T47D (cell line): ENCODE data around the gene DIPK1B.

Source experiments
- DNase-seq, 2 experiments: peaks; one replicate each; pipeline versions ENCODE4 v3.0.0 to v3.0.0-alpha.2; 2011 to 2012; ENCODE audit warnings: low read depth in 1 of 2, low spot score in 1 of 2
- JUND ChIP-seq: IDR thresholded peaks from 2 replicates; pipeline ENCODE4 v1.6.1; 2012; ENCODE audit warnings: low read depth
- in situ Hi-C: cut with HindIII; loops from 2 replicates; pipeline ENCODE4 v1.10.0; 2016; ENCODE audit warnings: low sequenced_read_pairs, low pct_unique_long_range_greater_than_20kb

DIPK1B gene

GRCh38 chr9:136735812-136736480 lies 23.6 kb downstream of the DIPK1B start:
- in situ Hi-C loops = no loop called here
- no peak for TF ChIP-seq JUND
- no peak for DNase-seq

DNA sequence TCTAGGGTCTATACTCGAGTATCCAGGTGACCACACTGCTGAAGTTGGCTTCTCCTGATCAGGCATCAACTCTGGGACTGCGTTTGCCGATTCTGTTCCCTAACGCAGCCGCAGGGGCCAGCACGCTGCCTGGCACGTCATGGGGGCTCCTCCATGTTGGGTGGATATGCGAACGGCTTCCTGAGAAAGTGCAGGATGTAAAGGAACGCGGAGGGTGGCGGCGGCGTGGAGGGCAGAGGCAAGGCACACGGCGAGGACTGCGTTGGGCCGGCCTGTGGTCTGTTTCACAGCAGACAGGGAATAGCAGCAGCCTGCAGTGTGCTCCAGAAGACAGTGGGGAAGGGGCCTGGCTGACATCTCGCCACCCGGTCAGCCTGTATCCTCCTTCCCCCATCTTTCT lies 26.6 kb downstream of the DIPK1B start:
- no peak for DNase-seq
- in situ Hi-C loops = no loop called here
- no peak for TF ChIP-seq JUND

DNA sequence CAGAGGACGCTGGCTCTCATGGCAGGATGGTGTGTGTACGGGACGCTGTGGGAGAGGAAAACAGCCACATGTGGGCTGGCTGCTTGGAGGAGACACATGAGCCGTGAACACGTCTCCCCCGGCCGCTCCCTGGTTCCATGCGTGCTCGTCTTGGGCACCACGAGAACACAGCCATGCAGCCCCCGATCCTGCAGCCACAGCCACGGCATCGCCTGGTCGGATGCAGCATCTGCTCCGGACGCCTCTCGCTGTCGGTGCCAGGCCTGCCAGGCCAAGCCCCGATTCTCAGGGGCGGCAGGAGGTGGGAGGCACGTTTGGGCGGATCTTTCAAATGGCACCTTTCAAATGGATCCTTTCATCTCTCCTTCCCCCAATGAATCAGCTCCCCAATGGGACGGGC lies 27.1 kb downstream of the DIPK1B start:
- no peak for DNase-seq
- in situ Hi-C loops = no loop called here
- TF ChIP-seq JUND = no peak

DNA sequence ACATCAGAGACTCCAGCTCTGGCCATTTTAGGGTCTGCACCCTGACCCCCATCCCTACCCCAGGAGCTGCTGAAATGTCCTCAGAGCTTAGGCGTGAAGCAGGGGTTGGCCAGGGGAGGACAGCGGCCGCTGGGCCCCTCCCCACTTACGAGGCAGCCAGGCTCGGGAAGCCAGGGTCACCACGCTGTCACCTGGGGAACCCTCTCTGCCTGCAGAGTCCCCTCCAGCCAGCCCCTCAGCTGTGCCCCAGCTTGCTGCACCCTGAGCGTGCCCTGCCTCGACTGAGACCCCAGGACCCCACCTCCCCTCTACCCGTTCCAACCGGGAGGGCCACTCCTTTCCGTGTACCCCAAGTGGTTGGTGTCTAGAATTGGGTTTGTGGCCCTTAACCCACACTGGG lies 27.7 kb downstream of the DIPK1B start:
- no peak for DNase-seq
- TF ChIP-seq JUND = no peak
- in situ Hi-C loops = no loop called here

- in situ Hi-C loops = no loop called here
- TF ChIP-seq JUND = no peak
- no peak for DNase-seq
These were observed 28.1 kb downstream of the DIPK1B start for GRCh38 chr9:136740491-136740890.

DNA sequence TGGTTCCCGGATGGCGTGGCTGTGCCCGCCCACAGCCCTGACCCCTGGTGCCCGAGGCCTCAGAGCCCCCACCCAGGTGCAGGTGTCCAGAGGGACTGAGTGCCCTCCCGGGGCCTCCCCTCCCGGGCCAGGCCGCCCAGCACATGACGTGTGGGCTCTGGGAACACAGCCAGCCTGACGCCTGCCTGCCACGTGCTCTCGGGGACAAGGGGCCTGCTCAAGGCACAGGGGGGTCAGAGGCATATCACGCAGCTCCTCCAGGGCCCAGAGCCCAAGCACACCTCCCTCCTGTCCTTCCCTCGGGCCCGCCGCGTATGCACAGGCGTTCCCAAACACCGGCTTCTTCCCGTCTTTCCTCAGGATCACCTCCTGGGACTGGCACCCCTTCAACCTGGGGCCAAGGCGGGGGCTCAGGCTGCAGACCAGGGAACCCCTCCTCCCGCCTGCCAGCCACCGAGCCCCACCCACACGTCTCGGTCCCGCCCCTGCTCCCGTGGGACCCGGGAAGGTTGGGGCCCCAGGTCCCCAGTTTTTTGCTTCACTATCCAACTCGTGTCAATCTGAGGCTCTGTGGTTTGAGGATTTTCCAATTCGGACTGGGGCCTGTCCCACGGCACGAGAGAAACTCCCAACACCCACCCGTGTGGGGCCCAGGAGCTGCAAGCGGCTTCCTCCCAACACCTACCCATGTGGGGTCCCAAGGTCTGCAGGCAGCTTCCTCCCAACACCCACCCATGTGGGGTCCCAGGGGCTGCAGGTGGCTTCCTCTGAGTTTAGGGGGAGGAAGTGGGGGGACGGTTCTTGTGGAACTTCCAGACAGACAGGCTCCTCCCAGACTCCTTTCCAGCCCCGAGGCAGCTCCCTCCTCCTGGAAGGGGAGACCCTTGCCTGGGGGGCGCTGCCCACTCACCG lies 28.9 kb downstream of the DIPK1B start:
- DNase-seq = no peak
- no peak for TF ChIP-seq JUND
- in situ Hi-C loops = no loop called here

DNA sequence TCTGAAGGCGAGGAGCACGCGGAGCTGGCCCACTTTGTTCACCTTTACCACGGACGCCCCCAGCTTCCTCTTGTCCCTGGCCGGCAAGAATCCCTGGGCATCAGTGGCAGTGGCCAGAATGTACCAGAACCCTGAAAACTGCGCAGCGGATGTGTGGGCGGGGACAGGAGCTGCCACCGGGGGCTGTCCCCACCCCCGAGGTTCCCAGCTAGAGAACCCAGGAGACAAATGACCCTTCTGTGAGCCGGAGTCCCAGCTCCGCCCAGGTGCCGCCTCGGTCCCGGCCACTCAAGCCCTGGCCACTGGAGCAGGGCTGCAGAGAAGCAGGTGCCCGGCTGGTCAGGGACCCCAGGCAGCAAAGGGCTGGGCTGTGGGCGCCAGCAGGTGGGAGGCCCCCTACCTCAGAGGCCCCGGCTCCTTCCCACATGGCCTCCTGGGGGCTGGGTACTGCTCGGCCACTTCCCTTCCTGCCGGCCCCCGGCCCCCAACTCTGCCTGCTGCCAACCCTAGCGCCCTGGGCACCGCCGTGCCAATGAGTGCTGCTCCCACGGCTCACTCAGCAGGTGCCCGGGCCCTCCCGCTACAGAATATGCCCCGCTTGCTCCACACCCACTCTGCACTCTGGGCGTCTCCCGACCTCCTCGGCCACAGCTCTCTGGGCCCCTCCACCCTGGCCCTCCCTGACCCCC lies 29.7 kb downstream of the DIPK1B start:
- TF ChIP-seq JUND = no peak
- DNase-seq = no peak
- in situ Hi-C loops = no loop called here

GRCh38 chr9:136742591-136743391 lies 30.4 kb downstream of the DIPK1B start, which contains the start of gene LCN10:
LCN10 (minus strand) TSS chr9:136742940; CDS start chr9:136742903, 37 bp downstream.
- TF ChIP-seq JUND = no peak
- no peak for DNase-seq
- in situ Hi-C loops = no loop called here

- in situ Hi-C loops = no loop called here
- DNase-seq = no peak
- TF ChIP-seq JUND = no peak
These were observed 31.4 kb downstream of the DIPK1B start for GRCh38 chr9:136743639-136744211.

- no peak for TF ChIP-seq JUND
- in situ Hi-C loops = no loop called here
- no peak for DNase-seq
These were observed 32.4 kb downstream of the DIPK1B start for GRCh38 chr9:136744773-136745172.

DNA sequence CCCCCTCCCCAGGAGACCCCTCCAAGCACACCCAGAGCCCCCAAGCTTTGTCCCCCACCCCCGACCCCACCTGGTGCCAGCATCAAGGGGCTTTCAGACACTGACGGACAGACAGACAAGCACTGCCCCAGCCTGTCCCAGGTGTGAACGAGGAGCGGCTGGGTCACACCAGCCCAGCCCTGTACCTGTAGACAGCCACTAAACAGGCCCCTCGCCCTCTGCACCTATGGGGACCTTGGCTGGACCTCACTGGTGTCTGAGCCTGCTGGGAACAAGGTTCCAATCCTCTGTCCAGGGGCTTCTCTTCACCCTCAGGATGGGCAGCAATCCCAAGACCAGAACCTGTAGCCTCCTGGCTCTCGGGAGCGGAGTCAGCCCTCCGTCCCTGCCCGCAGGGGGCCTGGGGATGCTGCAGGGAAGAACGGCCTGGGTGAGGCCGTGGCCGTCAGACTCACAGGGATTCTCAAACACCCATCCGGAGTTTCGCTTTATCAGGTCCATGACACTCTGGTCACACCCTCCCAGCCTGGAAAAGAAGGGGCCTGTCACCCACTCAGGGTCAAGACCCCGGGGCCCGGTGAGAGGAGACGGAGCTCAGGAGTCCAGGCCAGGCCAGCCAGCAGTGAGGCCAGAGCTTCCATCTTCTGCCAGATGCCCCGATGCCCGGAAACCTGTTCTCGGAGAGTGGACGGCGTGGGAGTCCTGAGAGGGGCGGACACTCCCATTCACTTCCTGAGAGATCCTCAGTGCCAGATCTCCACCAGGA lies 33.2 kb downstream of the DIPK1B start:
- in situ Hi-C loops = no loop called here
- TF ChIP-seq JUND = no peak
- DNase-seq = no peak
